GM23248 (cell line): ENCODE data around the gene TMEM26. TPM values are rescaled to one million over a fixed set of nuclear protein-coding genes. Genes with fewer than 3 reads are reported as not detected.
"Not testable (repeated sequence)": the region's sequence is repeated elsewhere in the genome, so short reads cannot be mapped to it uniquely, and the experiment has no call there.

ENCODE experiments used
- DNase-seq: peaks from one replicate; pipeline ENCODE4 v3.0.0-alpha.2; 2015
- H2AFZ ChIP-seq: fragments of 200-600 bp; sonication (generic); 2 replicates; pipeline ENCODE4 v1.6.1; 2016; ENCODE audit warnings: antibody characterized with exemption
- H3F3A ChIP-seq: fragments of 200-600 bp; sonication (generic); 2 replicates; pipeline ENCODE4 v1.6.1; 2016; ENCODE audit warnings: mild to moderate bottlenecking, antibody characterized with exemption, mixed run types; ENCODE audit not compliant: insufficient read depth
- H3K27ac ChIP-seq: fragments of 200-600 bp; sonication (generic); 2 replicates; pipeline ENCODE4 v1.5.1; 2016; ENCODE audit warnings: mild to moderate bottlenecking
- H3K27me3 ChIP-seq: fragments of 200-600 bp; sonication (generic); replicated peaks from 2 replicates; pipeline ENCODE4 v1.6.1; 2016; ENCODE audit warnings: mild to moderate bottlenecking; ENCODE audit not compliant: insufficient read depth
- H3K36me3 ChIP-seq: fragments of 200-600 bp; sonication (generic); 2 replicates; pipeline ENCODE4 v1.6.1; 2016; ENCODE audit warnings: low read depth, mild to moderate bottlenecking
- H3K4me1 ChIP-seq: fragments of 200-600 bp; sonication (generic); 2 replicates; pipeline ENCODE4 v1.6.1; 2016; ENCODE audit warnings: mild to moderate bottlenecking; ENCODE audit not compliant: insufficient read depth
- H3K4me2 ChIP-seq: fragments of 200-600 bp; sonication (generic); one replicate; pipeline ENCODE4 v1.6.1; 2016; ENCODE audit warnings: mild to moderate bottlenecking; ENCODE audit not compliant: unreplicated experiment
- H3K4me3 ChIP-seq: fragments of 200-600 bp; sonication (generic); 2 replicates; pipeline ENCODE4 v1.5.1; 2016; ENCODE audit warnings: mild to moderate bottlenecking
- H3K79me2 ChIP-seq: fragments of 200-600 bp; sonication (generic); 2 replicates; pipeline ENCODE4 v1.6.1; 2016; ENCODE audit warnings: mild to moderate bottlenecking; ENCODE audit not compliant: insufficient read depth
- H3K9ac ChIP-seq: fragments of 200-600 bp; sonication (generic); 2 replicates; pipeline ENCODE4 v1.6.1; 2016; ENCODE audit warnings: mild to moderate bottlenecking
- H3K9me2 ChIP-seq: fragments of 200-600 bp; sonication (generic); 2 replicates; pipeline ENCODE4 v1.6.1; 2016; ENCODE audit warnings: mixed run types, mild to moderate bottlenecking, moderate library complexity; ENCODE audit not compliant: insufficient read depth
- H3K9me3 ChIP-seq: fragments of 200-600 bp; sonication (generic); one replicate; pipeline ENCODE4 v1.6.1; 2017; ENCODE audit warnings: low read depth
- H4K20me1 ChIP-seq: fragments of 200-600 bp; sonication (generic); 2 replicates; pipeline ENCODE4 v1.6.0; 2016; ENCODE audit not compliant: insufficient read depth
- EZH2 ChIP-seq: fragments of 200-600 bp; sonication (generic); IDR thresholded peaks from 2 replicates; pipeline ENCODE4 v1.6.1; 2018; ENCODE audit warnings: antibody characterized with exemption, mild to moderate bottlenecking; ENCODE audit not compliant: insufficient read depth, poor library complexity, severe bottlenecking
- EZH2phosphoT487 ChIP-seq: fragments of 200-600 bp; sonication (generic); IDR thresholded peaks from 2 replicates; pipeline ENCODE4 v1.6.1; 2018; ENCODE audit warnings: antibody characterized with exemption, moderate library complexity, mild to moderate bottlenecking, low read depth; ENCODE audit not compliant: insufficient read depth
- WGBS, 2 experiments: methylation state at CpG; one replicate each; pipeline ENCODE4 v1.1.6; 2015 to 2017; ENCODE audit warnings: low lambda C conversion rate in 2 of 2, low coverage in 1 of 2; ENCODE audit errors: missing lambda C conversion rate in 2 of 2; 5-methylcytosine and 5-hydroxymethylcytosine counted together
- in situ Hi-C: fragments of 300-500 bp; cut with MboI; formaldehyde crosslinking; loops from 2 replicates; pipeline ENCODE4 v1.15.0; 2020
- polyA plus RNA-seq: library from polyadenylated mRNA; unstranded; fragments of >200 nt; fragmentation: Nextera tagmentation; extraction: Ambion mirVana; gene quantifications from 2 replicates; pipeline ENCODE4 v1.2.1, GENCODE V29; 2016
- total RNA-seq: library from RNA; depleted of rRNA; stranded (reverse); fragments of >200 nt; shearing (Covaris generic); gene quantifications from 2 replicates; pipeline ENCODE4 v1.2.3, GENCODE V29; 2014

The TMEM26 gene
- total and polyA plus RNA-seq, 2 experiments from 2014 or later = 0.04 TPM; not detected in 1

DNA sequence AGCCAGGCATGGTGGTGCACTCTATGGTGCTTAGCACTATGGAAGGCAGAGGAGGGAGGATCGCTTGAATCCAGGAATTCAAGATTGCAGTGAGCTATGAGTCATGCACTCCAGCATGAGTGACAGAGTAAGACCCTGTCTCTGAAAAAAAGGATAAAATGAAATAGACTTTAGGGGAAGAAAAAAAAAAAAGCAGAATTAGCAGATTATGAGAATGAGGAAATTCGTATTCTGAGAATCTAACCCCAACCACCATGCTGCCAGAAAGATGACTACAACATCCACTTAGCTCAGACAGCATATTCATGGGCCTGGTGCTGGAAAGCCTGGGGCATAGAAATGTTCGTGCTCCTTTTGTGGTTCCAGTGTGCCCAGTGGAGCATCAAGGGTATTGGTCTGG, 63.3 kb downstream of the TMEM26 start:
- H3K9me2 ChIP-seq = no peaks in the 10 kb centered on the region
- no peaks in the 10 kb centered on the region for H3K9me3 ChIP-seq
- TF ChIP-seq EZH2 (no peak), EZH2phosphoT487 (no peak)
- no peak overlapping the region for H3K27ac ChIP-seq
- H3K27me3 ChIP-seq = no peaks in the 10 kb centered on the region
- no peak overlapping the region for H3K9ac ChIP-seq
- H3K36me3 ChIP-seq = no peaks in the 10 kb centered on the region
- no peak overlapping the region for H2AFZ ChIP-seq
- no peak overlapping the region for H3K4me2 ChIP-seq
- no peaks in the 10 kb centered on the region for H3K4me1 ChIP-seq
- no peak for DNase-seq
- 53 to 59% methylated on average over 3 of the region's 3 CpGs for WGBS, 2 experiments
- no peaks in the 10 kb centered on the region for H3F3A ChIP-seq
- no peaks in the 10 kb centered on the region for H3K79me2 ChIP-seq
- in situ Hi-C loops = no loop called here
- H3K4me3 ChIP-seq = no peak overlapping the region
- H4K20me1 ChIP-seq = no peaks in the 10 kb centered on the region

DNA sequence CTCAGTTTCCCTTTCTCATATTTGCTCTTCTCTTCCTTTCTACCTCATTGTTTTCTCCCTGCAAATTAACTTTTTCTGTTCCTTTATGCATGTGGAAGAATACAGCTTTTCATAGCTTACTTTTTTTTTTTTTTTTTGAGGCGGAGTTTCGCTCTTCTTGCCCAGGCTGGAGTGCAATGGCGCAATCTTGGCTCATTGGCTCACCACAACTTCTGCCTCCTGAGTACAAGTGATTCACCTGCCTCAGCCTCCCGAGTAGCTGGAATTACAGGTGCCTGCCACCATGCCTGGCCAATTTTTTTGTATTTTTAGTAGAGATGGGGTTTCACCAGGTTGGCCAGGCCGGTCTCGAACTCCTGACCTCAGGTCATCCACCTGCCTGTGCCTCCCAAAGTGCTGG, 64.2 kb downstream of the TMEM26 start:
- H3K9ac ChIP-seq, H4K20me1 ChIP-seq, H3K27ac ChIP-seq, H3K4me1 ChIP-seq, H3F3A ChIP-seq, H3K4me3 ChIP-seq, H3K4me2 ChIP-seq, H3K27me3 ChIP-seq, H3K9me2 ChIP-seq, H3K36me3 ChIP-seq, H3K9me3 ChIP-seq, H2AFZ ChIP-seq, in situ Hi-C loops, H3K79me2 ChIP-seq, DNase-seq: not testable (repeated sequence)
- 65 to 75% methylated on average over 6 of the region's 6 CpGs for WGBS, 2 experiments

DNA sequence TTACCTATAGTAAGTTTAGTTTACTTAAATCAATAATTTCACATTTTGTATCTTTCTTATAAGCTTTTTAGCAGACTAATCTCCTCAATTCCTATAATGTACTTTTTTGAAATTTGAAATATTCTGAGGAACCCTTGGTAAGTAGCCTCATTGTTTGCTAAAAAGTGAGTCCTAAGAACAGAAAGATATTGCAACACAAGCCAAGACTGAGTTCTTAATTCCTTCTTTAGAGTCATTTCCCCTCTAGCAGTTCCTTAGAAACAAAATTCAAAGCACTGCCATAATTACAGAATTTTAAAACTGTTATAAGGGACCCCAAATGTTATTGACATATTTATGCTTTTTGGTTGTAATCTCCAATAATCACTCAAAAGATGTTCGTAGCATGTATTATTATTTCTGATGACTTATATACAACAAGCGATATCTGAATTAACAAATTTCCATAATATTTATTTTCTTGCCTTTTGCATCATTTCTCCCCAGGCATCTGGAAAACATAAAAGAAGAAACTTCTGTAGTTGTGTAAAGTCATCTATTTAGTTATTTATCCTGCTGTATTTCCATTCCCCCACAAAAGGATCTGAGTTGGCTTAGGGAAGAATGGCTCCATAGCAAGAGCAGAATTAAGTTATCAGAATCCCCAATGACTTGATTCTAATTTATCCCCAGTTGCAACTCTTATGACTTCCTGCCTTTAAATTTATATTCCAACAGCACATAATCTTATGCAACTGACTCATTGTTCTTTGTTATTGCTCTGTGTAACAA, 67.8 kb downstream of the TMEM26 start:
- no peak for TF ChIP-seq EZH2phosphoT487
- no peak for TF ChIP-seq EZH2
- no peaks in the 10 kb centered on the region for H3K27me3 ChIP-seq
- H3F3A ChIP-seq = no peaks in the 10 kb centered on the region
- H3K9me3 ChIP-seq = no peaks in the 10 kb centered on the region
- H3K9ac ChIP-seq = no peak overlapping the region
- no peak overlapping the region for H3K4me3 ChIP-seq
- DNase-seq = no peak
- H3K36me3 ChIP-seq = no peaks in the 10 kb centered on the region
- H4K20me1 ChIP-seq = no peaks in the 10 kb centered on the region
- no peaks in the 10 kb centered on the region for H3K9me2 ChIP-seq
- no peak overlapping the region for H2AFZ ChIP-seq
- no peak overlapping the region for H3K4me2 ChIP-seq
- in situ Hi-C loops = no loop called here
- 63 to 67% methylated on average over 2 of the region's 2 CpGs for WGBS, 2 experiments
- no peaks in the 10 kb centered on the region for H3K79me2 ChIP-seq
- H3K27ac ChIP-seq = no peak overlapping the region
- no peaks in the 10 kb centered on the region for H3K4me1 ChIP-seq

DNA sequence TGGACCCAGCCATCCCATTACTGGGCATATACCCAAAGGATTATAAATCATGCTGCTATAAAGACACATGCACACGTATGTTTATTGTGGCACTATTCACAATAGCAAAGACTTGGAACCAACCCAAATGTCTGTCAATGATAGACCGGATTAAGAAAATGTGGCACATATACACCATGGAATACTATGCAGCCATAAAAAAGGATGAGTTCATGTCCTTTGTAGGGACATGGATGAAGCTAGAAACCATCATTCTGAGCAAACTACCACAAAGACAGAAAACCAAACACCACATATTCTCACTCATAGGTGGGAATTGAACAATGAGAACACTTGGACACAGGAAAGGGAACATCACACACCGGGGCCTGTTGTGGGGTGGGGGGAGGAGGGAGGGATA, 72.0 kb downstream of the TMEM26 start:
- H3K27me3 ChIP-seq, H3K36me3 ChIP-seq, H4K20me1 ChIP-seq, H3K4me3 ChIP-seq, H3K79me2 ChIP-seq, in situ Hi-C loops, DNase-seq, H3F3A ChIP-seq, H3K27ac ChIP-seq, H3K9me3 ChIP-seq, H3K4me1 ChIP-seq, H3K9ac ChIP-seq, H3K9me2 ChIP-seq, H3K4me2 ChIP-seq, H2AFZ ChIP-seq: not testable (repeated sequence)
- 42 to 54% methylated on average over 3 of the region's 3 CpGs for WGBS, 2 experiments

DNA sequence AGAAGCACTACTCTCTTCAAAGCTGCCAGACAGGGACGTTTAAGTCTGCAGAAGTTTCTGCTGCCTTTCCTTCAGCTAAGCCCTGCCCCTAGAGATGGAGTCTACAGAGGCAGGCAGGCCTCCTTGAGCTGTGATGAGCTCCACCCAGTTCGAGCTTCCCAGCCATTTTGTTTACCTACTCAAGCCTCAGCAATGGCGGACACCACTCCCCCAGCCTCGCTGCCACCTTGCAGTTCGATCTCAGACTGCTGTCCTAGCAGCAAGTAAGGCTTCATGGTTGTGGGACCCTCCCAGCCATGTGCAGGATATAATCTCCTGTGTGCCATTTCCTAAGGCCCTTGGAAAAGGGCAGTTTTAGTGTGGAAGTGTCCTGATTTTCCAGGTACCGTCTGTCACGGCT, 74.3 kb downstream of the TMEM26 start:
- H3K9me2 ChIP-seq = no peaks in the 10 kb centered on the region
- no peaks in the 10 kb centered on the region for H3K27me3 ChIP-seq
- no peak overlapping the region for H3K4me2 ChIP-seq
- H3F3A ChIP-seq = no peaks in the 10 kb centered on the region
- no peak overlapping the region for H2AFZ ChIP-seq
- TF ChIP-seq EZH2 (no peak), EZH2phosphoT487 (no peak)
- DNase-seq = no peak
- H3K36me3 ChIP-seq = no peaks in the 10 kb centered on the region
- 39 to 44% methylated on average over 7 of the region's 7 CpGs for WGBS, 2 experiments
- no peaks in the 10 kb centered on the region for H3K79me2 ChIP-seq
- no peaks in the 10 kb centered on the region for H3K4me1 ChIP-seq
- H3K27ac ChIP-seq = no peak overlapping the region
- no peak overlapping the region for H3K4me3 ChIP-seq
- no peak overlapping the region for H3K9ac ChIP-seq
- in situ Hi-C loops = no loop called here
- H4K20me1 ChIP-seq = no peaks in the 10 kb centered on the region
- no peaks in the 10 kb centered on the region for H3K9me3 ChIP-seq
